HG03432 (cell line): Measurements from ENCODE around the gene UACA.

ENCODE experiments used
- ATAC-seq: cut with Tn5 transposase; IDR thresholded peaks from one replicate; pipeline ENCODE4 v1.9.1; 2021; ENCODE audit warnings: mild to moderate bottlenecking, moderate library complexity; ENCODE audit not compliant: unreplicated experiment

The UACA gene

GRCh38 chr15:70788114-70789049 is 25.0 kb upstream of the UACA start:
- ATAC-seq, result no peak

GRCh38 chr15:70786996-70787395 is 23.6 kb upstream of the UACA start:
- ATAC-seq, result no peak

GRCh38 chr15:70783610-70784022 is 20.3 kb upstream of the UACA start:
- ATAC-seq, result no peak

- ATAC-seq, result no peak
Observed at GRCh38 chr15:70783041-70783440, 19.7 kb upstream of the UACA start.

GRCh38 chr15:70781236-70781635 is 17.9 kb upstream of the UACA start:
- no peak for ATAC-seq

GRCh38 chr15:70778258-70779076 is 15.1 kb upstream of the UACA start:
- ATAC-seq, result no peak

- ATAC-seq, result no peak
Observed at GRCh38 chr15:70777170-70777926, 14.0 kb upstream of the UACA start.

GRCh38 chr15:70775160-70775559 is 11.8 kb upstream of the UACA start:
- no peak for ATAC-seq

- ATAC-seq, result no peak
Observed at GRCh38 chr15:70772402-70772801, 9.0 kb upstream of the UACA start.

GRCh38 chr15:70770863-70771262 is 7.5 kb upstream of the UACA start:
- no peak for ATAC-seq

GRCh38 chr15:70768257-70768883 is 5.0 kb upstream of the UACA start:
- no peak for ATAC-seq

- no peak for ATAC-seq
Observed at GRCh38 chr15:70767667-70768066, 4.3 kb upstream of the UACA start.

GRCh38 chr15:70766597-70766996 is 3.2 kb upstream of the UACA start:
- ATAC-seq, result no peak

- ATAC-seq, result no peak
Observed at GRCh38 chr15:70765504-70766281, 2.3 kb upstream of the UACA start.

- no peak for ATAC-seq
Observed at GRCh38 chr15:70763950-70764730, 782 bp upstream of the UACA start.

GRCh38 chr15:70762469-70763119 is 764 bp downstream of the UACA start:
- ATAC-seq, result peak; percentile 28

GRCh38 chr15:70761931-70762468 is 1.4 kb downstream of the UACA start:
- ATAC-seq, result no peak

GRCh38 chr15:70761046-70761445 is 2.3 kb downstream of the UACA start:
- no peak for ATAC-seq
